GM12801 (cell line): Measurements from ENCODE around the gene ANGPTL8.

ENCODE experiments used
- TF ChIP-seq, protein P1 (sequence below): IDR thresholded peaks from one replicate; pipeline ENCODE4 v1.5.1; 2011; ENCODE audit warnings: control low read depth; ENCODE audit not compliant: insufficient read length; ENCODE audit errors: extremely low read depth

ANGPTL8 gene

DNA sequence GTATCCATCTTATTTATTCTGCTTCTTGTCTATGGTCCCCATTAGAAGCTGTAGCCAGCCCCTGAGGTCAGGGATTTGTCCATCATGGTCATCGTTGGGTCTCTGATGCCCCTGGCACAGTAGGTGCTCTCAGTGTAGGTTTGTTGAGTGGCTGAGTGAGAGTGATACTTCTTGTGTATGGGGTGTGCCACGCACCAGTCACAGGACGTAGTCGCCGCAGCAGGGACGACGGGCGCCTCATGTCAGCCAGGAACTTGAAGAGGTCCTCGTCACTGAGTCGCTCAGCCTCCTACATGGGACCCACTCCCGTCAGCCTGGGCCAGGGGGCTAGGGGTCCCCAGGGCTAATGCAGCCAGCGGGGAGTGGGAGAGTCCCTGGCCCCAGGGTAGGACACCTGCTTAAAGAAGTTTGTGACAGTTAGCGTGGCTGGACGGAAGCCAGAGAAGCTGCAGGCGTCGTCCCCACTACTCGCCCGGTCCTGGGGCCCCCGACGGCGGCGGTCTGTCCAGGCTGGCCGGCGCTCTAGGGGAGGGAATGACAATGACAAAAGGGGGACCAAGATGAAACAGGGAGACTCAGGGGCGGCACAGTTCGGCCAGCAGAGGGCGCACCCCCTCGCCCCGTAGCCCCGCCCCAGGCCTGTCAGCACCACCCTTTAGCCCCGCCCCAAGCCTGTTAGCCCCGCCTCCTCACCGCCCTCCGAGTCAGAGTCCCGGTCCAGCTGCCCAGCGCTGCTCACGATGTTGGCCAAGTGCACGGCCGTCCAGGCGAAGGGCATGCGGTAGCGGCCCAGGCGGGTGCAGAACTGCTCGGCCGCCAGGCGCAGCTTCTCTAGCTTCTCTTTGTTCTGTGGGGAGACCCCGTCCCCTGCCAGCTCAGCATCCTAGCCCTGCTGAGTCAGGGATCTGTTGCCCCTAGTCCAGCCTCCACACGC lies 3.7 kb downstream of the ANGPTL8 start:
- TF ChIP-seq, protein P1, sequence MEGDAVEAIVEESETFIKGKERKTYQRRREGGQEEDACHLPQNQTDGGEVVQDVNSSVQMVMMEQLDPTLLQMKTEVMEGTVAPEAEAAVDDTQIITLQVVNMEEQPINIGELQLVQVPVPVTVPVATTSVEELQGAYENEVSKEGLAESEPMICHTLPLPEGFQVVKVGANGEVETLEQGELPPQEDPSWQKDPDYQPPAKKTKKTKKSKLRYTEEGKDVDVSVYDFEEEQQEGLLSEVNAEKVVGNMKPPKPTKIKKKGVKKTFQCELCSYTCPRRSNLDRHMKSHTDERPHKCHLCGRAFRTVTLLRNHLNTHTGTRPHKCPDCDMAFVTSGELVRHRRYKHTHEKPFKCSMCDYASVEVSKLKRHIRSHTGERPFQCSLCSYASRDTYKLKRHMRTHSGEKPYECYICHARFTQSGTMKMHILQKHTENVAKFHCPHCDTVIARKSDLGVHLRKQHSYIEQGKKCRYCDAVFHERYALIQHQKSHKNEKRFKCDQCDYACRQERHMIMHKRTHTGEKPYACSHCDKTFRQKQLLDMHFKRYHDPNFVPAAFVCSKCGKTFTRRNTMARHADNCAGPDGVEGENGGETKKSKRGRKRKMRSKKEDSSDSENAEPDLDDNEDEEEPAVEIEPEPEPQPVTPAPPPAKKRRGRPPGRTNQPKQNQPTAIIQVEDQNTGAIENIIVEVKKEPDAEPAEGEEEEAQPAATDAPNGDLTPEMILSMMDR: no peak

- TF ChIP-seq, protein P1: no peak
Observed at GRCh38 chr19:11243798-11244169, 4.4 kb downstream of the ANGPTL8 start.

GRCh38 chr19:11244846-11245589 lies 5.6 kb downstream of the ANGPTL8 start:
- TF ChIP-seq, protein P1: no peak

- TF ChIP-seq, protein P1: no peak
Observed at GRCh38 chr19:11246941-11247340, 7.5 kb downstream of the ANGPTL8 start.

DNA sequence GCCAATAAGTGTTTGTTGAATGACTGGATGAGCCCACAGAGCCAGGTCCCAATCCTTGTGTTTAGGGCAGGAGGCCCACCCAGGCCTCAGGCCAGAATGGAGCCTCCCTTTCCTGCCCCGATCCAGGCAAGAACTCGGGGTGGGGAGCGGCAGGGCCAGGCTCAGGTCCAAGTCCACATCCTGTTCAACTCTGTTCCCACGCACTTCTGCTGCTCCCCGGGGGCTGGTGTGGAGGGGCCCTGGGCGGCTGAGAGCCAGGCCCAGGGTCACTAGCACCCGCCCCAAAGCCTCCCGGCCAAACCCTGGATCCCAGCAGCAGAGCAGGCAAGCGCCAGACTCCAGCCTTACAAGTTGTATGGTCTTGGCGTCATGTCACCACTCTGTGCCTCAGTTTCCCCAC lies 8.0 kb downstream of the ANGPTL8 start:
- TF ChIP-seq, protein P1: no peak

DNA sequence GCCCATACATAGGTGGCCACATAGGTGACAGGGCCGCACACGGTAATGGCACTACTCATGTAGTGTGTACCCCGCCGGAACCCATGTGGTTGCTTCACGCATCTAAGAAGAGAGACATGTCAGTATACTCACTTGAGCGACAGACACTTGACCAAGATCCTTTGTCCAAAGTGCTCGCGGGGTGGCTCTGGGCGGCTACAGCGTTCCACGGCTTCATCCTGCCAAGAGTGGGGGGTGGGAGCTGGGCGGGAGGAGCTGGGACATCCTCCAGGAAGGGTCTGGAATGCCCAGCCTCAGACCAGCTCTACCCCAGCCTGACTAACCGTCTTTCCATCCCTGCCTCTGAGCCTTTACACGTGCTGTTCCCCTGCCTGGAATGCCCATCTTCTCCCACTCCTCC lies 8.5 kb downstream of the ANGPTL8 start:
- TF ChIP-seq, protein P1: no peak

- TF ChIP-seq, protein P1: no peak
Observed at GRCh38 chr19:11248852-11249251, 9.4 kb downstream of the ANGPTL8 start.
